ENCODE measurements around the gene CAMSAP1. TPM values are rescaled to one million over a fixed set of nuclear protein-coding genes. Genes with fewer than 3 reads are reported as not detected.

Gene CAMSAP1
- total and polyA plus RNA-seq, 4 donors = 5.0 to 29.8 (median 15.1) TPM

- H3K4me1 ChIP-seq (ENCODE audit: control insufficient read depth in 5 of 5, insufficient read depth in 5 of 5, low read length in 5 of 5) = no peaks in the 10 kb centered on the region
- no peaks in the 10 kb centered on the region for H3K36me3 ChIP-seq (ENCODE audit: control insufficient read depth in 4 of 4, insufficient read depth in 4 of 4, low read length in 4 of 4)
- H3K9ac ChIP-seq (ENCODE audit: insufficient read depth in 1 of 2, low read length in 2 of 2) = no peak overlapping the region
- no peaks in the 10 kb centered on the region for H3K27me3 ChIP-seq (ENCODE audit: control insufficient read depth in 3 of 3, insufficient read depth in 3 of 3, low read length in 2 of 3)
- no peak for ATAC-seq (ENCODE audit: insufficient read depth, low FRiP score)
- TF ChIP-seq CTCF (IDR thresholded peaks at IDR 0.05; ENCODE audit: control extremely low read depth, extremely low read depth) = no peak
- no peak for DNase-seq
- H3K4me3 ChIP-seq = no peak overlapping the region
- H3K27ac ChIP-seq (ENCODE audit: low read depth in 1 of 2, low read length in 1 of 2) = no peak overlapping the region
- peaks cover 0 to 11% (median 0%) of the 10 kb centered on the region in 4 donors for H3K9me3 ChIP-seq (ENCODE audit: control insufficient read depth in 4 of 4, insufficient read depth in 3 of 4, low read length in 3 of 4)
- 89 to 94% methylated on average over 24 of the region's 24 CpGs for WGBS, 2 donors
Measured at GRCh38 chr9:135759676-135760300, 147.6 kb downstream of the CAMSAP1 start.

- no peaks in the 10 kb centered on the region for H3K4me1 ChIP-seq (ENCODE audit: control insufficient read depth in 5 of 5, insufficient read depth in 5 of 5, low read length in 5 of 5)
- TF ChIP-seq CTCF (IDR thresholded peaks at IDR 0.05; ENCODE audit: control extremely low read depth, extremely low read depth) = no peak
- WGBS, 2 donors = 88 to 90% methylated on average over 10 of the region's 10 CpGs
- no peaks in the 10 kb centered on the region for H3K36me3 ChIP-seq (ENCODE audit: control insufficient read depth in 4 of 4, insufficient read depth in 4 of 4, low read length in 4 of 4)
- peaks cover 0 to 9% (median 0%) of the 10 kb centered on the region in 4 donors for H3K9me3 ChIP-seq (ENCODE audit: control insufficient read depth in 4 of 4, insufficient read depth in 3 of 4, low read length in 3 of 4)
- no peak for ATAC-seq (ENCODE audit: insufficient read depth, low FRiP score)
- H3K4me3 ChIP-seq = no peak overlapping the region
- H3K27me3 ChIP-seq (ENCODE audit: control insufficient read depth in 3 of 3, insufficient read depth in 3 of 3, low read length in 2 of 3) = no peaks in the 10 kb centered on the region
- H3K9ac ChIP-seq (ENCODE audit: insufficient read depth in 1 of 2, low read length in 2 of 2) = no peak overlapping the region
- no peak for DNase-seq
- H3K27ac ChIP-seq (ENCODE audit: low read depth in 1 of 2, low read length in 1 of 2) = no peak overlapping the region
Measured at GRCh38 chr9:135758870-135759269, 148.5 kb downstream of the CAMSAP1 start.

Other genes with a start within 250 kb of the CAMSAP1 start
- gene LCN9, start 244.2 kb downstream of the CAMSAP1 start, total RNA-seq = not detected
- not detected for gene LCN9, start 244.2 kb downstream of the CAMSAP1 start, polyA plus RNA-seq
- not detected for gene SOHLH1, start 208.1 kb downstream of the CAMSAP1 start, total RNA-seq
- not detected for gene SOHLH1, start 208.1 kb downstream of the CAMSAP1 start, polyA plus RNA-seq
- under 1 TPM; 0.06 to 0.28 TPM for gene KCNT1, start 205.4 kb downstream of the CAMSAP1 start, total RNA-seq
- gene KCNT1, start 205.4 kb downstream of the CAMSAP1 start, polyA plus RNA-seq = under 1 TPM; 0.06 to 0.16 TPM
- 10 to 100 TPM; 39.2 to 49.5 TPM for gene UBAC1, start 53.8 kb upstream of the CAMSAP1 start, total RNA-seq
- gene UBAC1, start 53.8 kb upstream of the CAMSAP1 start, polyA plus RNA-seq = 10 to 100 TPM; 37.8 to 40.1 TPM
- gene NACC2, start 187.7 kb upstream of the CAMSAP1 start, total RNA-seq = 10 to 100 TPM in 1 of 2 donors, 1 to 10 TPM in 1; 5.9 to 32.7 TPM
- 10 to 100 TPM in 1 of 2 donors, 1 to 10 TPM in 1; 9.1 to 12.0 TPM for gene NACC2, start 187.7 kb upstream of the CAMSAP1 start, polyA plus RNA-seq
- 10 to 100 TPM; 13.0 to 47.9 TPM for gene TMEM250, start 211.3 kb upstream of the CAMSAP1 start, total RNA-seq
- 10 to 100 TPM; 18.6 to 35.8 TPM for gene TMEM250, start 211.3 kb upstream of the CAMSAP1 start, polyA plus RNA-seq

All from lung (tissue), 12 donors.